Keratinocyte (primary cell): ENCODE data around the gene KCNG3. TPM values are rescaled to one million over a fixed set of nuclear protein-coding genes. Genes with fewer than 3 reads are reported as not detected.

Experiments
- DNase-seq: peaks from one replicate; pipeline ENCODE4 v3.0.0-alpha.2; 2011; ENCODE audit warnings: low read depth, missing footprints, low spot score
- FAIRE-seq: peaks from 2 replicates; lab custom pipeline; 2011; peaks lifted over from hg19 to GRCh38; lab: Jason Lieb, UNC
- H2AFZ ChIP-seq: 2 replicates; pipeline ENCODE4 v1.6.0; 2012; ENCODE audit warnings: low read length, control low read depth, inconsistent platforms; ENCODE audit not compliant: control insufficient read depth
- H3K27ac ChIP-seq: 2 replicates; pipeline ENCODE4 v1.5.1; 2011; ENCODE audit warnings: low read length; ENCODE audit not compliant: control insufficient read depth, insufficient read depth
- H3K27me3 ChIP-seq: 3 replicates; pipeline ENCODE4 v1.6.0; 2011; ENCODE audit warnings: low read length; ENCODE audit not compliant: control insufficient read depth, insufficient read depth; ENCODE audit errors: extremely low read depth
- H3K36me3 ChIP-seq, 2 experiments: 2 replicates in 1 of 2; 3 replicates in 1 of 2; pipeline ENCODE4 v1.5.1; 2011; ENCODE audit warnings: low read length in 2 of 2, mild to moderate bottlenecking in 1 of 2; ENCODE audit not compliant: control insufficient read depth in 2 of 2, insufficient read depth in 2 of 2; ENCODE audit errors: extremely low read depth in 1 of 2
- H3K4me1 ChIP-seq: 3 replicates; pipeline ENCODE4 v1.5.1; 2011; ENCODE audit warnings: low read length; ENCODE audit not compliant: control insufficient read depth, insufficient read depth; ENCODE audit errors: extremely low read depth
- H3K4me2 ChIP-seq: 3 replicates; pipeline ENCODE4 v1.6.0; 2011; ENCODE audit warnings: low read depth, low read length; ENCODE audit not compliant: control insufficient read depth, insufficient read depth; ENCODE audit errors: extremely low read depth
- H3K4me3 ChIP-seq, 3 experiments: fragments of 200-600 bp in 1 of 3; sonication (generic) in 1 of 3; 2 replicates in 2 of 3; 3 replicates in 1 of 3; pipeline ENCODE4 v1.5.1; 2011 to 2016; ENCODE audit warnings: low read length in 3 of 3, mild to moderate bottlenecking in 3 of 3, control low read depth in 2 of 3, inconsistent platforms in 1 of 3, low read depth in 1 of 3, mixed read lengths in 1 of 3, mixed run types in 1 of 3, moderate library complexity in 1 of 3; ENCODE audit not compliant: control insufficient read depth in 2 of 3, insufficient read depth in 2 of 3; ENCODE audit errors: extremely low read depth in 1 of 3
- H3K79me2 ChIP-seq: 2 replicates; pipeline ENCODE4 v1.6.0; 2012; ENCODE audit warnings: low read length; ENCODE audit not compliant: control insufficient read depth, insufficient read depth
- H3K9ac ChIP-seq: 3 replicates; pipeline ENCODE4 v1.6.0; 2011; ENCODE audit warnings: low read length; ENCODE audit not compliant: control insufficient read depth, insufficient read depth; ENCODE audit errors: extremely low read depth
- H3K9me1 ChIP-seq: 3 replicates; pipeline ENCODE4 v1.6.0; 2011; ENCODE audit warnings: low read length; ENCODE audit not compliant: control insufficient read depth, insufficient read depth; ENCODE audit errors: extremely low read depth
- H3K9me3 ChIP-seq: 2 replicates; pipeline ENCODE4 v1.5.1; 2012; ENCODE audit warnings: low read depth, low read length; ENCODE audit not compliant: control insufficient read depth
- H4K20me1 ChIP-seq: 3 replicates; pipeline ENCODE4 v1.6.0; 2011; ENCODE audit warnings: low read length; ENCODE audit not compliant: control insufficient read depth, insufficient read depth; ENCODE audit errors: extremely low read depth
- CTCF ChIP-seq, 3 experiments: IDR thresholded peaks in 1 of 3; conservative IDR thresholded peaks in 1 of 3; optimal IDR thresholded peaks in 1 of 3; 2 replicates in 2 of 3; 3 replicates in 1 of 3; pipeline versions ENCODE3 to v1.5.1; 2011; ENCODE audit warnings: low read length in 3 of 3, mild to moderate bottlenecking in 3 of 3, moderate library complexity in 2 of 3, control low read depth in 1 of 3, inconsistent platforms in 1 of 3; ENCODE audit not compliant: insufficient read depth in 2 of 3; ENCODE audit errors: extremely low read depth in 1 of 3
- EZH2 ChIP-seq: IDR thresholded peaks from one replicate; pipeline ENCODE4 v1.6.1; 2012; ENCODE audit warnings: inconsistent platforms, mild to moderate bottlenecking, low read length, moderate library complexity
- dilution Hi-C: fragments of 300-500 bp; cut with MboI; formaldehyde crosslinking; loops from one replicate; pipeline ENCODE4 v1.7.0; 2020; ENCODE audit warnings: low sequenced_read_pairs; ENCODE audit not compliant: extremely low pct_ligation_motif_present
- polyA plus RNA-seq, 5 experiments: library from polyadenylated mRNA; depleted of rRNA in 3 of 5; stranded (reverse) in 3 of 5; stranded (forward) in 1 of 5; unstranded in 1 of 5; fragments of >200 nt; gene quantifications; 1 replicate in 1 of 5; 2 replicates in 3 of 5; 3 replicates in 1 of 5; pipeline versions ENCODE4 v1.2.1 to v1.2.3, GENCODE V29; 2011 to 2012; ENCODE audit warnings: missing spikeins in 2 of 5, low read depth in 1 of 5, low replicate concordance in 1 of 5

The KCNG3 gene
- polyA plus RNA-seq, 1 donor (not counting 4 experiments of a cell fraction or from before 2014, with no cell fraction given), result not detected

DNA sequence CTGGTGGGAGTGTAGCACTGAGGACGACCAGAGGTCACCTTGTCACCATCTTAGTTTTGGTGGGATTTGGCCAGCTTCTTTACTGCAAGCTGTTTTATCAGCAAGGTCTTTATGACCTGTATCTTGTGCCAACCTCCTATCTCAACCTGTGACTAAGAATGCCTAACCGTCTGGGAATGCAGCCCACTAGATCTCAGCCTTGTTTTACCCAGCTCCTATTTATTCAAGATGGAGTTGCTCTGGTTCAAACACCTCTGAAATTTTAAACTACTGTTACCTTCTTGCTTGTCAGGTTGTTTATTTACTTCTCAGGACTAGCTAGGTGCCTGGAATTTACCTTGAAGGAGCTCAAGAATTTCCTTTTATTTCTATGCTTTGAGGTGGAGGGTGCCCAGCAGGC is 9.5 kb upstream of the KCNG3 start:
- Histone ChIP-seq H2AFZ (no peak overlapping the region), H3K27me3 (no peaks in the 10 kb centered on the region), H3K79me2 (no peaks in the 10 kb centered on the region), H4K20me1 (no peaks in the 10 kb centered on the region), H3K4me3 (no peak overlapping the region), H3K4me1 (no peaks in the 10 kb centered on the region), H3K9ac (no peak overlapping the region), H3K36me3 (no peaks in the 10 kb centered on the region), H3K9me3 (no peaks in the 10 kb centered on the region), H3K9me1 (no peaks in the 10 kb centered on the region), H3K27ac (no peak overlapping the region), H3K4me2 (no peak overlapping the region)
- TF ChIP-seq CTCF (optimal IDR thresholded peaks at IDR 0.05 in 1 of 3, IDR thresholded peaks at IDR 0.05 in 1 of 3, conservative IDR thresholded peaks at IDR 0.05 in 1 of 3; ENCODE audit: extremely low read depth in 1 of 3, insufficient read depth in 2 of 3, low read length in 3 of 3), result no peak
- TF ChIP-seq EZH2, result no peak
- FAIRE-seq, result no peak
- no peak for DNase-seq
- dilution Hi-C loops, result no loop called here

DNA sequence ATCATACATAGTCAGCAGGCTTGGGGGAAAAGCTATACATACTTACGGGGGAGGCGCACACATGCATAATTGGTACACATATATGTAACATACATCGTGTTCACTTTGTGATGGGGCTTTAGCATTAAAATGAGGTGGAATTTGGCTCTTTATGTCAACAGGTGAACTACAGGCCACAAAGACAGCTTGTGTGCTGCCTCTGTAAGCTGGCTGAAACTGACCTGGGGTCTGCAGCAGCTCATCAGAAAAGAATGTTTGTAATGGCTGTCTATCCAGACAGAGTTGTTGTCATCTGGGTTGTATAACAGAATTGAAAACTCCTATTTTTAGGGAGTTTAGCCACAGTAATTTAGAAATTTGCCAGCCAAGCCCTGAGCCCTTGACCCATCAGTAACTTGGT is 4.7 kb upstream of the KCNG3 start:
- Histone ChIP-seq H2AFZ (no peak overlapping the region), H3K27ac (no peak overlapping the region), H3K4me2 (no peak overlapping the region), H3K79me2 (no peaks in the 10 kb centered on the region), H3K4me3 (no peak overlapping the region), H3K36me3 (no peaks in the 10 kb centered on the region), H3K9me1 (no peaks in the 10 kb centered on the region), H3K9ac (no peak overlapping the region), H3K9me3 (no peaks in the 10 kb centered on the region), H3K27me3 (peaks cover 12% of the 10 kb centered on the region), H3K4me1 (peaks cover 9% of the 10 kb centered on the region), H4K20me1 (no peaks in the 10 kb centered on the region)
- no peak for FAIRE-seq
- dilution Hi-C loops, result loop anchor here (10.0 kb wide), 1 partner anchor 166 kb away; no protein-coding TSS in a partner anchor
- no peak for TF ChIP-seq EZH2
- TF ChIP-seq CTCF (optimal IDR thresholded peaks at IDR 0.05 in 1 of 3, IDR thresholded peaks at IDR 0.05 in 1 of 3, conservative IDR thresholded peaks at IDR 0.05 in 1 of 3; ENCODE audit: extremely low read depth in 1 of 3, insufficient read depth in 2 of 3, low read length in 3 of 3), result no peak
- DNase-seq, result no peak
